Activated T-helper 1 cell treated with Interleukin-2 at 50 U/mL for 16 hours (primary cell): ENCODE results near the gene TTC16.
A peak's percentile ranks its signal among the peaks of the same experiment; 100 is the strongest.

Experiments used
- DNase-seq: peaks from one replicate; pipeline ENCODE4 v3.0.0-alpha.2; 2020; ENCODE audit warnings: low read depth

The TTC16 gene

GRCh38 chr9:127721391-127721821 is 5.5 kb downstream of the TTC16 start:
- no peak for DNase-seq

- DNase-seq = no peak
Observed at GRCh38 chr9:127722055-127722745, 6.3 kb downstream of the TTC16 start.

- no peak for DNase-seq
Observed at GRCh38 chr9:127723013-127723412, 7.1 kb downstream of the TTC16 start.

- DNase-seq = no peak
Observed at GRCh38 chr9:127723444-127723843, 7.6 kb downstream of the TTC16 start.

- DNase-seq = no peak
Observed at GRCh38 chr9:127724012-127724411, 8.1 kb downstream of the TTC16 start.

- no peak for DNase-seq
Observed at GRCh38 chr9:127726871-127727270, 11.0 kb downstream of the TTC16 start.

- DNase-seq = no peak
Observed at GRCh38 chr9:127728808-127729207, 12.9 kb downstream of the TTC16 start.

GRCh38 chr9:127729522-127730256 is 13.8 kb downstream of the TTC16 start:
- no peak for DNase-seq

- DNase-seq = no peak
Observed at GRCh38 chr9:127730262-127730661, 14.4 kb downstream of the TTC16 start.

GRCh38 chr9:127730799-127731410 is 15.0 kb downstream of the TTC16 start:
- no peak for DNase-seq

- no peak for DNase-seq
Observed at GRCh38 chr9:127731938-127732337, 16.1 kb downstream of the TTC16 start.

- DNase-seq = no peak
Observed at GRCh38 chr9:127732444-127732843, 16.6 kb downstream of the TTC16 start.

- no peak for DNase-seq
Observed at GRCh38 chr9:127733614-127734013, 17.7 kb downstream of the TTC16 start.

- no peak for DNase-seq
Observed at GRCh38 chr9:127734247-127734746, 18.4 kb downstream of the TTC16 start.

- DNase-seq = peak; percentile 95
Observed at GRCh38 chr9:127734747-127735529, 19.1 kb downstream of the TTC16 start, which contains the start of gene TOR2A. TSS of gene TOR2A (minus strand) at chr9:127735294. CDS start at chr9:127735270, 24 bp downstream.

- no peak for DNase-seq
Observed at GRCh38 chr9:127735530-127736185, 19.8 kb downstream of the TTC16 start.

- DNase-seq = no peak
Observed at GRCh38 chr9:127738666-127739065, 22.8 kb downstream of the TTC16 start.

- no peak for DNase-seq
Observed at GRCh38 chr9:127739614-127740330, 23.9 kb downstream of the TTC16 start.

- DNase-seq = no peak
Observed at GRCh38 chr9:127741831-127742434, 26.1 kb downstream of the TTC16 start.

- DNase-seq = no peak
Observed at GRCh38 chr9:127742435-127743088, 26.7 kb downstream of the TTC16 start.
